ENCODE measurements around the gene CKAP2L. TPM values are rescaled to one million over a fixed set of nuclear protein-coding genes. Genes with fewer than 3 reads are reported as not detected.

Gene CKAP2L
- polyA plus RNA-seq, 1 donor from 2014 or later, result 0.78 TPM

- Histone ChIP-seq H4K20me1 (ENCODE audit: insufficient read depth) (no peaks in the 10 kb centered on the region), H3F3A (ENCODE audit: insufficient read depth, low read length, poor library complexity, severe bottlenecking) (no peaks in the 10 kb centered on the region), H3K27ac (ENCODE audit: low read length) (no peak overlapping the region), H3K27me3 (ENCODE audit: insufficient read depth, low read depth, low read length) (no peaks in the 10 kb centered on the region), H3K4me3 (ENCODE audit: low read length) (no peak overlapping the region), H3K9me3 (ENCODE audit: low read length) (no peaks in the 10 kb centered on the region), H3K4me2 (ENCODE audit: low read length) (no peak overlapping the region), H3K79me2 (replicated peaks; ENCODE audit: insufficient read depth, low read length) (no peaks in the 10 kb centered on the region), H3K9me2 (ENCODE audit: insufficient read depth, low read length) (no peaks in the 10 kb centered on the region), H2AFZ (ENCODE audit: low read depth, low read length) (no peak overlapping the region), H3K9ac (ENCODE audit: low read length) (no peak overlapping the region), H3K36me3 (ENCODE audit: insufficient read depth, low read length) (no peaks in the 10 kb centered on the region)
- TF ChIP-seq EP300 (conservative IDR thresholded peaks at IDR 0.05; ENCODE audit: poor library complexity, severe bottlenecking) (no peak), POLR2AphosphoS5 (IDR thresholded peaks at IDR 0.05) (no peak), REST (IDR thresholded peaks at IDR 0.05; ENCODE audit: borderline replicate concordance) (no peak), EZH2 (IDR thresholded peaks at IDR 0.05; ENCODE audit: borderline replicate concordance, insufficient read depth, low read length, poor library complexity, severe bottlenecking) (no peak), SMC3 (conservative IDR thresholded peaks at IDR 0.05; ENCODE audit: poor library complexity) (no peak), CTCF (IDR thresholded peaks at IDR 0.05; ENCODE audit: poor library complexity, severe bottlenecking) (no peak), MXI1 (conservative IDR thresholded peaks at IDR 0.05; ENCODE audit: poor library complexity, severe bottlenecking) (no peak), RAD21 (conservative IDR thresholded peaks at IDR 0.05) (no peak), TAF1 (IDR thresholded peaks at IDR 0.05; ENCODE audit: low read depth) (no peak)
Observed at GRCh38 chr2:112688086-112688880, 76.1 kb downstream of the CKAP2L start.

- Histone ChIP-seq H3F3A (ENCODE audit: insufficient read depth, low read length, poor library complexity, severe bottlenecking) (no peaks in the 10 kb centered on the region), H3K9ac (ENCODE audit: low read length) (no peak overlapping the region), H3K27ac (ENCODE audit: low read length) (no peak overlapping the region)
Observed at GRCh38 chr2:112687522-112687921, 76.9 kb downstream of the CKAP2L start.

More at GRCh38 chr2:112687522-112687921, 76.9 kb downstream of the CKAP2L start:
- no peak for TF ChIP-seq CTCF (IDR thresholded peaks at IDR 0.05; ENCODE audit: poor library complexity, severe bottlenecking)
- no peak for TF ChIP-seq TAF1 (IDR thresholded peaks at IDR 0.05; ENCODE audit: low read depth)
- H3K36me3 ChIP-seq (ENCODE audit: insufficient read depth, low read length), result no peaks in the 10 kb centered on the region
- H3K4me3 ChIP-seq (ENCODE audit: low read length), result no peak overlapping the region
- no peaks in the 10 kb centered on the region for H3K9me2 ChIP-seq (ENCODE audit: insufficient read depth, low read length)
- H3K4me2 ChIP-seq (ENCODE audit: low read length), result no peak overlapping the region
- H2AFZ ChIP-seq (ENCODE audit: low read depth, low read length), result no peak overlapping the region
- H3K9me3 ChIP-seq (ENCODE audit: low read length), result no peaks in the 10 kb centered on the region
- no peaks in the 10 kb centered on the region for H3K27me3 ChIP-seq (ENCODE audit: insufficient read depth, low read depth, low read length)
- H3K79me2 ChIP-seq (replicated peaks; ENCODE audit: insufficient read depth, low read length), result no peaks in the 10 kb centered on the region
- no peaks in the 10 kb centered on the region for H4K20me1 ChIP-seq (ENCODE audit: insufficient read depth)

Other genes starting within 250 kb of the CKAP2L start
- 7.1 and 9.8 TPM in 2 replicates for gene POLR1B, start 222.1 kb downstream of the CKAP2L start, polyA plus RNA-seq
- 34.9 and 41.1 TPM in 2 replicates for gene CHCHD5, start 180.0 kb downstream of the CKAP2L start, polyA plus RNA-seq
- 61.4 and 66.3 TPM in 2 replicates for gene SLC20A1, start 118.7 kb downstream of the CKAP2L start, polyA plus RNA-seq
- gene NT5DC4, start 43.6 kb downstream of the CKAP2L start, polyA plus RNA-seq, result not detected in 2 replicates
- 0.14 TPM in 1 of 2 replicates, not detected in the other for gene IL1A, start 19.9 kb upstream of the CKAP2L start, polyA plus RNA-seq
- not detected in 2 replicates for gene IL1B, start 72.2 kb upstream of the CKAP2L start, polyA plus RNA-seq
- gene IL37, start 146.6 kb upstream of the CKAP2L start, polyA plus RNA-seq, result not detected in 2 replicates
- not detected in 2 replicates for gene IL36G, start 213.4 kb upstream of the CKAP2L start, polyA plus RNA-seq
- not detected in 2 replicates for gene IL36A, start 240.8 kb upstream of the CKAP2L start, polyA plus RNA-seq